OCI-LY7 (cell line): ENCODE measurements around the gene TTBK1.

Source experiments
- CTCF ChIP-seq: fragments of 200-600 bp; sonication (generic); conservative IDR thresholded peaks from 2 replicates; pipeline ENCODE4 v1.5.1; 2014; ENCODE audit warnings: mild to moderate bottlenecking, antibody characterized with exemption, low read length, moderate library complexity, mixed read lengths
- EZH2phosphoT487 ChIP-seq: fragments of 200-600 bp; sonication (generic); IDR thresholded peaks from 2 replicates; pipeline ENCODE4 v1.6.1; 2018; ENCODE audit warnings: low read depth, borderline replicate concordance, mild to moderate bottlenecking, mixed run types, antibody characterized with exemption, low read length, moderate library complexity, mixed read lengths

- TF ChIP-seq CTCF (no peak), EZH2phosphoT487 (no peak)
Measured at GRCh38 chr6:43217351-43217750, 25.9 kb upstream of the TTBK1 start.
